ENCODE measurements around the gene MTR. TPM values are rescaled to one million over a fixed set of nuclear protein-coding genes. Genes with fewer than 3 reads are reported as not detected.
"Not testable (repeated sequence)": the region's sequence is repeated elsewhere in the genome, so short reads cannot be mapped to it uniquely, and the experiment has no call there.

The MTR gene
- total RNA-seq, 2 donors from 2014 or later, result 17.2 to 23.8 TPM

DNA sequence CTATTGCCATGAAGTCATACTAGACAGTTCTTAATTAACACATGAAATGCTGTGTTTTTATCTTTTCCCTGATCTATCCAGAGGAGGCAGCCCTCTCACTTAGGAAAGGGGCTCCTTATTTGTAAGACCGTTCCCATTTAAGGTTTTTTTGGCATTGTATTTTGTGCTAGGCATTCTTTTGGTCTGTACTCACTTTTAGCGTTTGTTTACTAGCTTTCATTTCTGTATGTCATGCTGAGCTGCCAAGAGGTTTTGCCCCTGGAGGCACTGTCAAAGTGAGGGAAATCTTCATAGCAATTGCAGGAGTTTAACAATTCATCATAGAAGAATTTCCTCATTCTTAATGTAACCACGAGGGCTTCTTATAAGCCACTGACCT is 59.5 kb downstream of the MTR start:
- ATAC-seq, result no peak
- intact Hi-C loops (cut with DNase I, micrococcal nuclease), result no loop called here
- DNase-seq, result no peak

DNA sequence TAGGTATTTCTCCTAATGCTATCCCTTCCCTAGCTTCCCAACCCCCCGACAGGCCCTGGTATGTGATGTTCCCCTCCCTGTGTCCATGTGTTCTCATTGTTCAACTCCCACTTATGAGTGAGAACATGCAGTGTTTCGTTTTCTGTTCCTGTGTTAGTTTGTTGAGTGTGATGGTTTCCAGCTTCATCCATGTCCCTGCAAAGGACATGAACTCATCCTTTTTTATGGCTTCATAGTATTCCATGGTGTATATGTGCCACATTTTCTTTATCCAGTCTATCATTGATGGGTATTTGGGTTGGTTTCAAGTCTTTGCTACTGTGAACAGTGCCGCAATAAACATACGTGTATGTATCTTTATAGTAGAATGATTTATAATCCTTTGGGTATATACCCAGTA is 61.6 kb downstream of the MTR start:
- intact Hi-C loops (cut with DNase I, micrococcal nuclease); ATAC-seq; DNase-seq: not testable (repeated sequence)

DNA sequence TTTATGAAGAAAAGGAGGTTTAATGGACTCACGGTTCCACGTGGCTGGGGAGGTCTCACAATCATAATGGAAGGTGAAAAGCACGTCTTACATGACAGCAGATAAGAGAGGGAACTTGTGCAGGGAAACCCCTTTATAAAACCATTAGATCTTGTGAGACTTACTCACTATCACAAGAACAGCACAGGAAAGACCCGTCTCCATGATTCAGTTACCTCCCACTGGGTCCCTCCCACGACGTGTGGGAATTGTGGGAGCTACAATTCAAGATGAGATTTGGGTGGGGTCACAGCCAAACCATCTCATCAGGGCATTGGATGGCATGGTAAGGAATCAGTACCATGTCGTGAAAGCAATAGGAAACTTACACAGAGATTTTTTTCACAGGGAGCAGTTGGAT is 63.1 kb downstream of the MTR start:
- DNase-seq, result no peak
- no peak for ATAC-seq

DNA sequence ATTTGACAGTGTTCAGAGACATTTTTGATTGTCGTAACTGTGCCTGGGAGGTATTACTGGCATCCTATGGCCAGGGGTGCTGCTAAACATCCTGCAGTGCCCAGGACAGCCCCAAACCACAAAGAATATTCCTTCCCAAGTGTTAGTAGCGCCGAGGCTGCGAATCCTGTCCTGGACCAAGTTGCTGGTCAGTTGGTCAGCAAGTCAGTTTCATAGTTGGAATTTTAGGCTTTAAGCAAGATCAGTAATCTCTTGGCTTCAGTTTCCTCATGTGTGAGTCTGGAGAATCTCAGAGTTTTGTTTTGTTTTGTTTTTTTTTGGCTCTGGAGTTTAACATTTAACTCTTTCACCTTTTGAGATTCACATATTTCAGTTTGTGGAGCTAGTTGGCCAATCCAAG is 65.0 kb downstream of the MTR start:
- DNase-seq (no peak), ATAC-seq (no peak)
- intact Hi-C loops (cut with DNase I, micrococcal nuclease), result no loop called here

More for the DNA sequence above, 63.1 kb downstream of the MTR start:
- intact Hi-C loops (cut with DNase I, micrococcal nuclease), result no loop called here

DNA sequence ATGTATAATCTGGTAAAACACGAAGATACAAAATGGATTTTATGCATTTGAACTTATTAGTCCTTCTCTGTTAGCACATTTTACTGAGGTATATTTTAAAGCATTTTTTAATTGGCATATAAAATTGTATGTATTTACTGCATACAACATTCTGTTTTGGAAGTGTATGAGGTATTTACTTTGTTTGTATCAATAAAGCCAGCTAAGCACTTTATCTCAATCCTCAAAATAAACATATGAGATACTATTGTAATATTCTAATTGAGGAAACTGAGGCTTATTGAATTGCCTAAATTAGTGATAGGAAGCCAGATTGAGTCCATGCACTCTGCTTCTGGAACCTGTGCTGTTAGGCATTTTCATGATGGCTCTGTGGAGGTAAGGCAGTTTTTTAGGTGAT is 65.6 kb downstream of the MTR start:
- DNase-seq (no peak), ATAC-seq (no peak)
- intact Hi-C loops (cut with DNase I, micrococcal nuclease), result no loop called here

DNA sequence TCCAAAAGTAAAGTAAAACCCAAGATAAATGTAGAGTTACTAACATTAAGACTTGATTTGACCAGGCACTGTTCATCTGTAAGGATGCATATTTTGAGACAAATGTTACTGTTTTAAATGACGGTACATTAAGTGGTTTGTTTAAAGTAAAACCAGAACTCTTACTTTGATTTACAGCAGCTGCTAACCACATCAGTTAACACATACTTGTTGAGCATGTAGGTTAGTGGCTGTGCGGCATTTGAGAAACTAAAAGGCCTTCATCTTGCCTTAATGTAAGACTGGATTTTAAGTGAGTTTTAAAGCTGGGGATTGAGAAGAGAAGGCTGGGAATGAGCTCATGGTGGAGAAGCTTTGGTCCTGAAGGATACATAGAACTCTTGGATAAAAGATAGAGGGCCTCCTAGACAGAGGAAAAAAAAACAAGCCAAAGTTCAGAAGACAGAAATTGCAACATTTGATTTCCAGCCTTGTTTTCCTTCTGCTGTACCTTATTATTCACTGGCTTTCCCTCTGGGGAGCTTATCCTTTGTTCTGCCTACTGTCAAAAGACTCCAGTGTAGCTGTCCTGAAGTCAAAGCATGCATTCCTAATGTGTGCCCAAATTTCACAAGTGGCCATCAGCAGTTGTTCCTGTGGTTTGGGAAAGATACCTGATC is 66.6 kb downstream of the MTR start:
- DNase-seq (no peak), ATAC-seq (no peak)
- intact Hi-C loops (cut with DNase I, micrococcal nuclease), result no loop called here

DNA sequence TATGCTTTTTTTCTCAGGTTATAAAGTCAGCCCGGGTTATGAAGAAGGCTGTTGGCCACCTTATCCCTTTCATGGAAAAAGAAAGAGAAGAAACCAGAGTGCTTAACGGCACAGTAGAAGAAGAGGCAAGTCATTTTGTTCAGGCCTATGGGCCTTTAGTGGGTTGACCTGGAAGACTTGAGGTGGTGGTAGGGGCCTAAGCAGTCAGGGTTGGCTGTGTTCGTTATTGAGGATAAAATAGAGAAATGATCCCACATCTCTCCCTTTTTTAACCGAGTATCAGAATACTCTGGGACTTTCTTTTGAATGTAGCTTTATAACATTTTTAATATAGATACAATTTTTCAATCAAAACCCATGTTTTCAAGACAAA is 67.1 kb downstream of the MTR start:
- no peak for DNase-seq
- intact Hi-C loops (cut with DNase I, micrococcal nuclease), result no loop called here
- ATAC-seq, result no peak

DNA sequence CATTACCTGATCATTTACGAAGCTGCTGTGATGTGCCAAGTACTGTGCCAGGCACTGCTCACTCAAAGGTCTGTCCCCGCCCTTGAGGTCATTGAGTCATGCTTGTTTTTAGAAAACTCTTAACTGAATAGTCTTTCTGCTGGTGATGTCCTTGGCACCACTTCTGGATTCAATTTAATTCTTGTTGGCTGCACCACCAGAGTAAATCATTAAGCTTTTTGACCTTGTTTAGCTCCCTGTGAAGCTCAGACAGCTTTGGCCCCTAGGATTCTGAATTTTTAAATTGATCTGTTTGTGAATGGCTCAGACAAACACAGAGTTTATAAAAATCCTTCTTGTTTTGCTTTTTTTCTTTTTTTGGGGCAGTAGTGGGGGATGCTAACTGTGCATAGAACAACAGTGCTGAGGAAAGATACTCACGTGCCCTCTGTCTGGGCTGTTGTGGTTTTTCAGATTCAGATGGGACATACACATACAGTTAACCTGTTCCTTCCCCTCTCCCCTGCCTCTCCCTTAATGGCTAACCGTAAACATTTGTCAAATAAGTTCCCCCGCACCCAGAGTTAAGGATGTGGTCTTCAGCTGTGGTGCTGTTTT is 67.6 kb downstream of the MTR start:
- intact Hi-C loops (cut with DNase I, micrococcal nuclease), result no loop called here
- DNase-seq (no peak), ATAC-seq (peak; percentile 48)

DNA sequence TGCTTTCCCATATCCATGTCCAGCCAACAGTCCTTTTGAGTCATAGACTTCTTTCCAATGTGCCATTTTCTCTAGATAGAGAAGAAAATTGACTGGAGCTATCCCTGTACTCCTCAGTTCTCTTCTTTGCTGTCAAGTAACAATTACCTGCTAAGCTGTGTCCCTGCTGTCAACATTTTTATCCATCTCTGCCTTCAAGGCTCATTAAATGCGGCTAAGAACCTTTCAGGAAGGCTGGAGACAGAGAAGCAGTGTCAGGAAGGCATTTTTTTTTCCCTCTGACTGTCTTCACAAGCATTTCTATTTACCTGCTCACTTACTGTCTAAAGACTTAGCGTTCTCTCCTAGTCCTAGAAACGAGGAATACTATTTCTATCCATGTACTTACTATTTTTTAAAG is 69.1 kb downstream of the MTR start:
- ATAC-seq, result no peak
- no peak for DNase-seq
- intact Hi-C loops (cut with DNase I, micrococcal nuclease), result no loop called here

DNA sequence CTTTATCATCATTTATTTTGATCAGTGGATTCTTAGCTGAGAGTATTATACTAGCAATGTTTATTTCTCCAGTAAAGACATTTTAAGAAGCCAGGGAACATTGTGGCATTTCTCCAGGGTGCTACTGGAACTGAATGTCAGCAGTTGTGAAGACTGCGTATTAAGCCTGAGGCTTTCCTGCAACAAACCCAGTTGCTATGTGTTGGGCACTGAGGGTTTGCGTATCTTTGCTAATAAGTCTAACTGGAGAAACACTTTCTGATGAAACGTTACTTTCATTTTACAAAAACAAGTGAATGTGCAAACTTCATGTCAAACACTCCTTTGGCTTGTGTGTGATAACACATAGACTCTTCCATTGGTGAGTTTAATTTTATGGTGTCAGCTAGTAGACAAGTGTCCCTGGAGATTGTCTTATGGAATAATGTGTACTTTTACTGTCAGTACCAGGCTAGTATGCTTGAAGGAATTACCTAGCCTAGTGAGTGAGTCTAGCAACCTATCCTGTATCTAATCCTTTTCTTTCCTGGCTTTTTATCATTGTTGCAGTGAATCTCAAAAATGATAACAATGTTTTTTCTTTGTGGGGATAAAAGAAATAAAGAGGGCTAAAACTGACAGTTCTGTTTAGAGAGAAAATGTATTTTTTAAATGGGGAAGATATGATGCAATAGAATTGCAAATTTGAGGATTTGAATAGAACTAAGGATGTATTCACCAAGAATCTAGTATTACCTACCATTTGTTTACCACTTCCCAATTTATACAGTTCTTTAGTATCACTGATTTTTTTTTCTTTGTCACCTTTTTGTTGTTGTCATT is 70.1 kb downstream of the MTR start:
- ATAC-seq (no peak), DNase-seq (no peak)
- intact Hi-C loops (cut with DNase I, micrococcal nuclease), result no loop called here

DNA sequence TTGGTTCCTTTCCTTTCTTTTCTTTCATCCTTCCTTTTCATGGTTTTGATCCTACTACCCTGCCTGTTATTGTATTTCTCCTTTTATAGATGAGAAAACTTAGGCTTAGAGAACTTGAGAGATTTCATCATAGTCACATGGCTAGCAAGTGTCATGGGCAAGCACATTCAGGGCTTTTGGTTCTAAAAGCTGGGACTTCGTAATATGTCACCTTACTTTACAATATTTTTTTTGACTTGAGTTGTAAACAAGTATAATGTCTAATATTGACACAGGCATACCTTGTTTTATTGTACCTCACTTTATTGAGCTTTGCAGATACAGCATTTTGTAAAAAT is 70.7 kb downstream of the MTR start:
- intact Hi-C loops (cut with DNase I, micrococcal nuclease), result no loop called here
- DNase-seq, result no peak
- no peak for ATAC-seq

DNA sequence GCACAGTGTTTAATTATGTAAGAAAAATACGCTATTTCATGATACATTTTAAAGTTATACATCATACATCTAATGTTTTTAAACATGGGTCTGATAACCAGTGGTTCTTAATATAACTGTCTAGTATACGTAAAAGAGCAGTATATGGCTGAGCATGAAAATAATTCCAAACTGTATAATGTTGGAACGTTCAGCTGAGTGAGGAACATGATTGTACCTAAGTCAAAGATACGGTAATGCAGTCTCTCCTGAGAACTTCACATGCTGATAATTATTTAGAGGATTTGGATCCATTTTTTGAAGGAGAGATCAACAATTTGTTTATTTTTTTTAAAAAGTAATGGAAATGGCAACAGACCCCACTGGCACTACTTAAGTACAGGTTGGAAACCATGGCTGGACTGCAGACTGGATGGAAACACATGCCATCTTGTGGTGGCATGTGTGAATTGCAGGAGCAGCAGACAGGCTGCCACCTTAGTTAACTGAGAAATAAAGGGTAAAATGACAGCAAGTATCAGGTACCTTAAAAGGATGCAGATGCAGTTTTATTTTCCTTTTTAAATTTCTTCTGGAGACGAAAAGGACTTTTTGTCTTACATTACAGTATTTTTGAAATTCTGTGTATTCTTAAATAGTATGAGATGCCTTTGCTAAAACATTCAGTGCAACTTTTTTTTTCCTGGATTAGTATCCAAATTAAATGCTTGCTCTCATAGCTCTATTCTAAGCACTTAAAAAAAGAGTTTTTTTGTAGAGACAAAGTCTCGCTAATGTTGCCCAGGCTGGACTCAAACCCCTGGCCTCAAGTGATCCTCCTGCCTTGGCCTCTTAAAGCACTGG is 73.8 kb downstream of the MTR start:
- intact Hi-C loops (cut with DNase I, micrococcal nuclease), result no loop called here
- DNase-seq (peak in 1 of 2 donors; percentile 34), ATAC-seq (peak; percentile 71)

DNA sequence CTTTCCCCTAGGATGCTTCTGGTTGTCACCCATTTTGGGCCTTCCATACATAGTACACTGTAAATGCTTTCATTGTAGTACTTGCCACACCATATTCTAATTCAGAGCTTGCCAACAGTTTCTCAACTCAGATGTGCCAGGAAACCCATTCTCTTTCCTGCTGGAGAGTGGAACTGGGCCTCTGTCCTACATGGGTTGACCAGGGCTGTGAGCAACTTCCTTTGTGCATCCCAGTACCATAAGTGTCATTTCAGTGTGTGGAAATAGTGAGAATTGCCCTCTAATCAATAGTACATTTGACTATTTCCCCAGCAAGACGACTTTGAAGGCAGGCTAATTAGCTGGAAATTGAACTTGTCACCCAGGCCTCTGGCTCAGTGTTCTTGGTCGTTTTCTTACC is 74.8 kb downstream of the MTR start:
- intact Hi-C loops (cut with DNase I, micrococcal nuclease), result loop anchor here in 1 of 2 donors (10.0 kb wide), 1 partner anchor 255 kb away; no protein-coding TSS in a partner anchor
- no peak for ATAC-seq
- DNase-seq, result no peak

DNA sequence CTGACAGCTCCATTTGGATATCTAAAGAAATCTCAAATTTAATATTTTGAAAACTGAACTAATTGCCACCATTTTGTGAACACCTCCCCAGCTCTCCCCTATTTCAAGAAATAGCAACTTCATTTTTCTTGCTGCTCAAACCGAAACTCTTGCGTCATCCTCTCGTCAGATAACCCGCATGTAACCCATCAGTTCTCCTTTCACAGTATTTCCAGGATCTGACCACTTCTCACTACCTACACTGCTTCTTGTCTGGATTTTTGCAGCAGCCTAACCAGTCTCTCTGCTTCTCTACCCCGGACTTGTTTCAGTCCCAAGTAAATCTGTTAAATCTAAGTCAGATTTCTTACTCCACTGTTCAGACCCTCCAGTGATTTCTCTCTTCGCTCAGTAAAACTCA is 75.6 kb downstream of the MTR start:
- intact Hi-C loops (cut with DNase I, micrococcal nuclease), result loop anchor here in 1 of 2 donors (10.0 kb wide), 1 partner anchor 256 kb away; no protein-coding TSS in a partner anchor
- no peak for DNase-seq

DNA sequence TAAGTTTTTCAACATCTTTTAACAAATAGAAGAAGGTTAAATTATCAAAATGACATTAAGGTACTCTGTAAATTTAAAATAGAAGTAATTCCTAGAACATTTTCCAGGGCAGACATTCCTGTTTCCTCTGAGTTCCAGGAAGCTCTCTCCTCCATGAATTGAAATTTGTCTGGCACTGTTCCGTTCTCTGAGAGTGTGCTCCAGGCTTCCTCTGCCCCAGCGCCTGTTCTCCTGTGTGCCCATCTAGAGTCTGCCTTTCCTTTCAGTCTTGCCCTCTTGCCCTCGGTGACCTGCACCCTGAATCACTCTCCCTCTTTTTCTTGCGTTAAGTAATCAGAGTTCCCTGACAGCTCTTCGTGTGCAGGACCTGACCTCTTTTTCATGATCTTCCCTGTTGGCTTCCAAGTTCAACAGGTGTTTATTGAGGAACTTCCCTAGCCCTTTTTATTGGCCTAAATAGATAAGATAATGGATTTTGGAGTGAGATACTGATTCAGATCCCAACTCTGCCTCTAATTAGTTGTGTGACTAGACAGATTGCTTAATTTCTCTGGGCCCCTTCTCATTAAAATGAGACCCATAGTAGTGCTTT is 77.1 kb downstream of the MTR start:
- intact Hi-C loops (cut with DNase I, micrococcal nuclease), result loop anchor here in 1 of 2 donors (10.0 kb wide), 1 partner anchor 257 kb away; no protein-coding TSS in a partner anchor
- ATAC-seq (no peak), DNase-seq (no peak)

More for the DNA sequence above, 75.6 kb downstream of the MTR start:
- ATAC-seq, result no peak

DNA sequence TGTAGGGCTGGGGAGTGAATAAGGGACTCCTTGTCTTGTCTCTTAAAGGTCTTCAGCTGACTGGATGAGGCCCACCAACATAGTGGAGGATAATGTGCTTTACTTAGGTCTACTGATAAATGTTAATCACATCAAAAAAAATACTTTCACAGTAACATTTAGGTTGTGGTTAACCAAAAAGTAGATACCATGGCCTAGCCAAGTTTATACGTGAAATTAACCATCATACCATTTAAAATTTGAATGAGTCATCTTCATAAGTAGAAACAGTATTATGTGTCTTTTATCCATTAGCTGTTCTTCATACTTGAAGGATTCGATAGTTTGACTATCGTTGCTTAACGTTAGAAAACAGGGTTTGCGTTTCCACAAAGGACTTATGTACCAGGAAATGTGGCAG is 80.9 kb downstream of the MTR start:
- DNase-seq, result no peak
- intact Hi-C loops (cut with DNase I, micrococcal nuclease), result loop anchor here in 1 of 2 donors (10.0 kb wide), 1 partner anchor 261 kb away; no protein-coding TSS in a partner anchor
- ATAC-seq, result no peak

DNA sequence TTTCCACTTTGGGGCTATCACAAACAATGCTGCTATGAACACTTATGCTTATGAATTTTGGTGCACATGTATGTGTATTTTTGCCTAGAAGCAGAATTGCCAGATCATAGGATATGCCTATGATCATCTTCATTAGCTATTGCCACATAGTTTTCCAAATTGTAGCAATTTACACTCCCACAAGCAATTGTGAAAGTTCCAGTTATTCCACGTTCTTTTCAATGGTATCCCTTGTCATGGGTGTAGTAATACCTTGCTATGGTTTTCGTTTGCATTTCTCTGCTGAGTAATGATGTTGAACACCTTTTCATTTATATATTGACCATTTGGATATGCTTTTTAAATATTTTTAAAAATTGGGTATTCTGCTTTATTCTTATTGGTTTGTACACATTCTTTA is 82.6 kb downstream of the MTR start:
- intact Hi-C loops (cut with DNase I, micrococcal nuclease), result loop anchor here in 1 of 2 donors (10.0 kb wide), 1 partner anchor 263 kb away; no protein-coding TSS in a partner anchor
- ATAC-seq, result no peak
- DNase-seq, result no peak

DNA sequence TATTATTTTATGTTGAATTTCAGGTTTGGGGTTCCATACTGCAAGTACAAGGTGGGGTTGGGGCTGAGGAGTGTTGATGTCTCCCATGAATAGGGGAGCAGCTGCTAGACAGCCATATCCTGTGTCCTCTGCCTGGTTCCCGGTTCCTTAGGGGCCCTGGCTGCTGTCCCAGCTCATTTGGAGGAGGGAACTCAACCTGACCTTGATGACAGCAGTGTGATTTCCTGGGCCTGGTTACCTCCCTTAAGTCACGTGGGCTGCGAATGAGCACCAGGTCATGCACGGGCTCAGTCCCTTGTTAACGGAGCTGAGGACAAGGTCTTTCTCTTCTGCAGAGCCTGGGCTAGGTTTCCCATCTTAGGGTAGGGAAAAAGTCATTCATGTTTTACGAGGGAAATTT is 85.1 kb downstream of the MTR start:
- no peak for DNase-seq
- intact Hi-C loops (cut with DNase I, micrococcal nuclease), result no loop called here
- ATAC-seq, result no peak

DNA sequence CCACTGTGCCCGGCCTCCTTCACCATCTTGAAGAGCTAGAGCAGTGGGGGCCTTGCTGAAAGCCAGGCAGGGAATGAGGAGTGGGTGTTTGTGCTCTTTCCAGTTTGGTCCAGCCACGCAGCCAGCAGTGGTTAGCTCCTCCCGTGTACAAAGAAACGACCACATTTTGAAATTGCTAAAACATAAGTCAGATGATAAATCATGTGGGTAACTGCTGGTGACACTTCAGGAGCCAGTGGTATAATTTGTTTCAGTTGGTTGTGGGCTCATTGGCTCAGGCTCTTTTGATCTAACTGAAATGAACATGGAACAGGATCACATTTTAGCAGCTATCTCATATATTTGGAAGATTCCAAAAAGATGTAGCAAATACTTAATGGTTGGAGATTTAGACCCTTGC is 87.6 kb downstream of the MTR start:
- intact Hi-C loops (cut with DNase I, micrococcal nuclease), result no loop called here
- DNase-seq (no peak), ATAC-seq (no peak)

All from left colon (tissue), 2 donors.